Stimulated activated CD8-positive, alpha-beta memory T cell treated with anti-CD3 and anti-CD28 coated beads, Interleukin-12 subunit alpha, Interleukin-12 subunit beta, amount 100 ng/mL, for 24 hours (primary cell): ENCODE measurements around the gene KIAA1671.

Experiments
- DNase-seq: peaks from one replicate; pipeline ENCODE4 v3.0.0-alpha.2; 2020; ENCODE audit errors: extremely low read depth

KIAA1671 gene

GRCh38 chr22:25114369-25115362, 162.2 kb downstream of the KIAA1671 start:
- DNase-seq = no peak

- no peak for DNase-seq
Measured at GRCh38 chr22:25119609-25120008, 167.1 kb downstream of the KIAA1671 start.

DNA sequence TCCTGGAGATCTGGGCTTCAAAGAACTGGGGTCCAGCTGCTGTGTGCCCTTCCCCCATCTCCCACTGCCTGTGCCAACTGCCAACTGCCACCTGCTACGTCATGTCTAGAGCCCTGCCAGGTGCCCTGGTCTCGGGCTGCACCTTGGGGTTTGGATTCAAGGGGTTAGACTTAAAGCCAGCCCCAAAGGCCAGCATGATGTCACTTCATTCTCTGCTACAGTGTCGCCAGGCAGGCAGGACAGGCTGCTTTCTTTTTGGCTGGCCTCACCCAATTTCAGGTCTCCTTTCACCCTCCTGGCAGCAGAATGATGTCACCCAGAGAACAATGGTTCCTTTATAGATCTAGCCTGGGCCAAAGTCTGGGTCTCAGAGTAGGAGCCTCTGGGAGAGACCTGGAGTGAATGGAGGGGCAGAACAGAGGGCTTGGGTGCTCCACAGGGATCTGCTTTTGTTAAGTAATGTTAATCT, 167.6 kb downstream of the KIAA1671 start:
- DNase-seq = no peak

DNA sequence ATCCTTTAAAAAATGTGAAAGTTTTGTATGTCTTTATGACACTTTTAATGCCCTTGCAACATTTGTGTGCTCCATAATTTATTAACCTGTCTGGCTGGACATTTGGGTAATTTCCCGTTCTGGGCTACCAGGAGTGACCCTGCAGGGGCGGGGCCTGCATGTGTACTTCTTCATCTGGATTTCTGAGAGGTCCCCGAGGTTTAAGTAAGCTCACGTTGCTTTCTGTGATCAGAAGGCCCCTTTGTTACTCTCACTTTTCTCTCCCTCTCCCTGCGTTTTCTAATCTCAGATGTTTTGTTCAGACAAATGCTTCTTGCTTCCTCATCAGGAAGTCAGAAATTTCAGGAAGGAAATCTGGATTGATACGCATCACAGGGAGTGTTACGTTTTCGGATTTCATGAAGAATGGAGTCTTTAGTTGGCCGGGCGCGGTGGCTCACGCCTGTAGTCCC, 168.3 kb downstream of the KIAA1671 start:
- no peak for DNase-seq

DNA sequence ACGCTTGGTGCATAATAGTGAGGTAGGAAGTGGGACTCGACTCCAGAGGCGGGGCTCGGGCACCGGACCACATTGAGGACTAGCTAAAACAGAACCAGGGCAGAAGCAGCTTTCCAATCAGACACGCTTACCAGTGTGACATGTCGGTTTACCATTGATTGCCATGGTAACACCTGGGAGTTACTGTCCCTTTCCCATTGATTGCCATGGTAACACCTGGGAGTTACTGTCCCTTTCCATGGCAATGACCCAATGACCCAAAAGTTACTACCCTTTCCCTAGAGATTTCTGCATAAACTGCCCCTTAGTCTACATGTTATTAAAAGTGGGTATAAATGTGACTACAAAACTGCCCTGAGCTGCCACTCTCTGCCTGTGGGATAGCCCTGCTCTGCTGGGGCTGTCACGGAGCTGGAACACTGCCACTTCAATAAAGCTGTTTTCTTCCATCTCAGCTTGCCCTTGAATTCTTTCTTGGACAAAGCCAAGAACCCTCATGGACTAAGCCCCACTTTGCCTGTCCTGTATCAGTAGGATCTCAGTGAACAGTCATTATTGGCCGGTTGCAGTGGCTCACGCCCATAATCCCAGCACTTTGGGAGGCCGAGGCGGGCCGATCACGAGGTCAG, 169.7 kb downstream of the KIAA1671 start:
- DNase-seq = no peak

GRCh38 chr22:25123677-25124076, 171.2 kb downstream of the KIAA1671 start:
- DNase-seq = no peak

GRCh38 chr22:25125693-25126357, 173.3 kb downstream of the KIAA1671 start:
- no peak for DNase-seq

- DNase-seq = no peak
Measured at GRCh38 chr22:25126510-25126909, 174.0 kb downstream of the KIAA1671 start.

DNA sequence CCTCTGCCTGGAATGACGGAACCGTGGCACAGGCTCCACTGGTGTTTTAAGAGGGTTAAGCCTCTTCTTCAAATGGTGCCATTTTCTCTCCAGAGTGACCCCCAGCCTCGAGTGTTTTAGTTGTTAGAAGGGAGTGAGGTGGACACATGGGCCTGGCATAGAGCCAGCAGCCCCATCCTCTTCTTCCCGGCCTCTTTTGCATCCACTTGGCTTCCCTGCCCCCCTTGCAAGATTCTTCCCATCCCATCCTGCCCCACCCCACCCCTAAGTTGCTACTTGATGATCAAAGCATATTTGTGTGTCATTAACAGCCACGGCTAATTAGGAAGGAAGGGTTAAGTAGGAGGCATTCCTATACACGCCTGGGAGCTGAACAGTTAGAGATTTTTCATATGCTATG, 174.8 kb downstream of the KIAA1671 start:
- no peak for DNase-seq

DNA sequence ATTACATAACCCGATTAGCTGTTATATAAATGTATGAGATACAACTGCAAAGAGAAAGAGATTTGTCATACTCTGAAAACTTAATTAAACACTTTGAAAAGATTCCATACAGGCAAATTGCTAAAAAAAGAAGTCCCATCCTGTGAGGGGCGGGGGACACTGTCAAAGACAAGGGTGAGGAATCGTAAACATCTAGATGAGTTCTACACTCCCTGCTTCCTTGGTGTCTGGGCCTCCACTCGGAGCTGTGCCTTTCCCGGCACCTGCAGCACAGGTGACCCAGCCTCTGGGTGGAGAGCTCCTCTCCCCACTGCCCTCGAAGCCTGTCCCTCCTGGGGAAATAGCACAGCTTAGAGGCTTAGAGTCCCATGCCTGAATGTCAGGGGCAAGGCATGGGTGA, 177.9 kb downstream of the KIAA1671 start:
- no peak for DNase-seq

DNA sequence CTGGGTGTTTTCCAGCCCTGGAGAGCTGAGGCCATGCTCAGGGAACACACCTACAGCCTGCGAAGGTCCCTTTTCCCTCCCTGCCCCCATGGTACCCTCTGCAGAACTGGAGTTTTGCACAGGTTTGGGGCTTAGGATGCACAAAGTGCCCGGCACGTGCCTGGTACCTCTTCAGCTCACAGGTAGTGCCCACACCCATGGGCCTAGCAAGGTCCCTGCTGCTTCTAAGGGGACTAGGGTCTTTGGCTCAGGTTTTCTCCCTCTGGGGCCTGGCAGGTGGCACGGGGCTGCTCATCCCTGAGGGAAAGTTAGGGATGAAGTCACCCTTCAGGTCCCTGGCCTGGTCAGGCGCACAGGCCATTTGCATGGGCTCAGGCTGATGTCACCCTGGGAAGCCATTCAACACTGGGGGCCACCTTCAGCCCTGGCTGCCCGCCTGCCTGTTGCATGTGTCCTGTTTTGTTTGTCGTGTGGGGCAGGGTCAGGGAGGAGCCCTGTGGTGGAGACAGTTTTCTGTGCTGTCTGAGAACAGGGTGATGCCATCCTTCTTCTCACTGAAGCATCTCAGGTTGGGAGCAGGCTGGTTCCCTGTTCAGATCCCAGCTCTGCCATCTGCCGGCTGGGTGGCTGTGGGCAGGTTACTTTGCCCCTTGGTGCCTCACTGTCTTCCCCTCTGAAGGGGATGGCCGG, 178.8 kb downstream of the KIAA1671 start:
- no peak for DNase-seq

DNA sequence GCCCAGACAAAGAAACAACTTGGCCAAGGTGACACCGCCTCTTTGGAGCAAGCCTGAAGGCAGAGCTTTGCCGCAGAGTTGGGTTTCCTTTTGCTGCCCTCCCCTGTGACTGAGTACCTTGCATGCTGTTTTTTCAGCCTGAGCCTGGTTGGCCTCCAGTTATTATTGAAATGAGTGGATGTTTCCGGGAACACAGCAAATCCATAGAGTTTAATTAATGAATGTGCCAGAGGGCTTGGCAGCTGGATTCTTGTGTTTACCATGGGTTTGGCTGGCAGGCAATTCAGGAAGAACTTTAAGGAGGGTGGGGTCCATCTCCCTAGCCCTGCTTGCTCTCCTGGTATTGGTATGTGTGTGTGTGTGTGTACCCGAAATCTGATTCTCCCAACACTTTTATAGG, 181.5 kb downstream of the KIAA1671 start:
- DNase-seq = no peak

DNA sequence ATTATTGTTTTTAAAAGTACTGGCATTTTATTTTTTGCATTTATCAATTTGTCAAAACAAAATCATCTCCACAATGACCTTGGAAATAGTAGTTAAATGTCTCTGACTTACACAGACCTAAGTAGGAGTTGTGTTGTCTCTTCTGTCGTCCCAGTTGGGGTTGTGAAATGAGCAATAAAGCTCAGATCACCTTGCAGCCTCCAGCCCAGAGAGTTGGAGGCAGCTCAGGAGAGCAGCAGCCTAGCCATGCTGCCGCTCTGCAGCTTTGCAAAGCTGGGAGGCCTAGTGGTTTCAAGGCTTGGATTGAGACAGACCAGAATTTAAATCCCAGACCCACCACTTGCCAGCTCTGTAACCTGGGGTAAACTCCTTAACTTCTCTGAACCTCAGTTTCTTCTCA, 181.9 kb downstream of the KIAA1671 start:
- DNase-seq = no peak

- no peak for DNase-seq
Measured at GRCh38 chr22:25136953-25137576, 184.5 kb downstream of the KIAA1671 start.

GRCh38 chr22:25137577-25138525, 185.3 kb downstream of the KIAA1671 start:
- DNase-seq = no peak

DNA sequence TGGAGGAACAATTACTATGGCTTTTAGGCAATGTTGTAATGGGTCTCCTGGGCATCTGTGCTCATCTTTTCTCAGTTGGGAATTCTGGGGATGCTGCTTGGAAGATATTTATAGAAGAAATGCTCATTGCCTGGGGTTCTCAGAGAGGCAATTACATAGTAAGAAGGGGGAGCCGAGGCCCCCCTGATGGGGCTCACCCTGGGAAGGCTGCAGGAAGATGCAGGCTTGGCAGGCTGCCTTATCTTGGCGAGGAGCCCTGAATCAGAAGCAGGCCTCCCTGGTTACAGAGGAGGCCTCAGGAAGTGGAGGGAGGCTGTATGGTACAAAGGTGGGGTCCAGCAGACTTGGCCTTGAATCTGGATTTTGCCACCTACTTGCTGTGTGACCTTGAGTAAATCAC, 186.5 kb downstream of the KIAA1671 start:
- no peak for DNase-seq

DNA sequence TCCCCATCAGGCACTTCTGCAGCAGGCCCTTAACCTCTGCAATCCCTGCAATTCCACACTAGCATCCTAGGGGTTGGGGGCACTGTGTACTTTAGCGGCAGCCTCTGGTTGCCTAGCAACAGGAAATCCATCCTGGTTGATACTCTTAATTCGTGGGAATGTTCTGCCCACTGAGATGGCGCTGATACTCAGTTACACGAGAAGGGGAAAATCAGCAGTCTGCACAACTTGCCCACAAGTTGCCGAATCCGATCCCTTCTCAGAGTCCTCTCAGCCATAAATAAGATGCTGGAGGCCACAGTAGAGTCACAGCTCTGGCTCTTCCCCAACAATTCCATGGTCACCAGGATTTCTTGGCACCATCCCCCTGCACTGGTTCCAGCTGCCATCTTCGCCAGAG, 189.6 kb downstream of the KIAA1671 start:
- DNase-seq = no peak

DNA sequence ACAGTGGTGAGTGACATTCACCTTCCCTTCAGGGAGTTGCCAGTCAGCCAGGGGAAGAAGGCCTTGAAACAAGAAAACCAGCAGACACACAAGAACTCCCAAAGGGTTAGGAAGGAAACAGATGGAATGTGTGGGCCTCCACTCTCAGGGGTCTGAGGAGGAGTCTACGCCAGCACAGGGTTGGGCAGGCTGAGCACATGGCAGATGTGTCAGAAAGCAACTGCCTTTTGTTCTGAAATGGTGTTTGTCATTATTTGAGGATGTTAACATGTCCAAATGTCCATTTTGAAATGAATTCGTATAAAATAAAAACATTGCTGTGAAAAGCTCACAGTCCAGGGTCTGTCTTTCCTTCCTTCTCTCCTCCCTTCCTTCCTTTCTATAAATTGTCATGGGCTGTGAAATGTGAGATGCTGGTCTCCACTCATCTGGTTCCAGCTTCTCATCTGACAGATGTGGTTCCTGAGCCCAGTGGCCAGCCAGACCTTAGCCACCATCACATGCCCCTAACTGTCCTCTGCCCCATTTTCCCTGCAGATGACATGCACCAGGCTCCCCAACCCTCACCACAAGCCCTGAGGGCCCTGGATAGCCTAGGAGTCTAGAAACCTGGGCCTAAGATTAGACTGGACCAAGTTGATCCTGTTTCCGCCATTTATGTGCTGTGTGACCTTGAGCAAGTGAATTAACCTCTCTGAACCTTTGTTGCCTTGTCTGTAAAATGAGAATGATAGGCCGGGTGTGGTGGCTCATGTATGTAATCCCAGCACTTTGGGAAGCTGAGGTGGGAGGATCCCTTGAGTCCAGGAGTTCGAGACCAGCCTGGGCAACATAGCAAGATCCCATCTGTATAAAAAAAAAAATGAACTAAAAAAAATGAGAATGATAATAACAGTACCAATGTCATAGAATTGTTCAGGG, 190.9 kb downstream of the KIAA1671 start:
- no peak for DNase-seq

GRCh38 chr22:25144522-25144921, 192.0 kb downstream of the KIAA1671 start:
- no peak for DNase-seq
